Breast epithelium (tissue), 4 donors: ENCODE data around the gene ADCY2. TPM values are rescaled to one million over a fixed set of nuclear protein-coding genes. Genes with fewer than 3 reads are reported as not detected.

ENCODE experiments used
- DNase-seq, 2 donors: peaks; one replicate each; pipeline ENCODE4 v3.0.0-alpha.2; 2019; ENCODE audit warnings: low spot score in 2 of 2
- H3K27ac ChIP-seq, 2 donors: fragments of 200-600 bp; sonication (generic) in 1 of 2; one replicate each; pipeline ENCODE4 v1.5.1; 2016 to 2019; ENCODE audit warnings: mild to moderate bottlenecking in 1 of 2
- H3K27me3 ChIP-seq, 2 donors: fragments of 200-600 bp; sonication (generic) in 1 of 2; one replicate each; pipeline versions ENCODE4 v1.5.1 to v1.6.0; 2017 to 2019; ENCODE audit warnings: control low read depth in 1 of 2, mild to moderate bottlenecking in 1 of 2
- H3K36me3 ChIP-seq: fragments of 200-600 bp; one replicate; pipeline ENCODE4 v1.5.1; 2019
- H3K4me1 ChIP-seq, 2 donors: fragments of 200-600 bp; sonication (generic); one replicate each; pipeline ENCODE4 v1.5.1; 2016 to 2019; ENCODE audit warnings: control low read depth in 1 of 2
- H3K4me3 ChIP-seq, 3 donors: fragments of 200-600 bp; sonication (generic); 1 replicate in 2 of 3; 2 replicates in 1 of 3; pipeline ENCODE4 v1.5.1; 2016 to 2019; ENCODE audit warnings: mild to moderate bottlenecking in 3 of 3, moderate library complexity in 2 of 3
- H3K9me3 ChIP-seq, 2 donors: fragments of 200-600 bp; sonication (generic) in 1 of 2; one replicate each; pipeline ENCODE4 v1.5.1; 2016 to 2019; ENCODE audit warnings: control low read depth in 1 of 2
- CTCF ChIP-seq, 3 donors: fragments of 450-650 bp; IDR thresholded peaks; one replicate each; pipeline ENCODE4 v1.5.1; 2016 to 2017; ENCODE audit warnings: antibody characterized with exemption in 3 of 3, mild to moderate bottlenecking in 3 of 3, moderate library complexity in 3 of 3
- POLR2A ChIP-seq: fragments of 450-650 bp; IDR thresholded peaks from one replicate; pipeline ENCODE4 v1.6.1; 2016; ENCODE audit warnings: antibody characterized with exemption, mild to moderate bottlenecking, moderate library complexity
- POLR2AphosphoS5 ChIP-seq, 3 donors: sonication (generic); formaldehyde crosslinking; IDR thresholded peaks; one replicate each; pipeline ENCODE4 v1.6.1; 2017; ENCODE audit warnings: antibody characterized with exemption in 3 of 3
- intact Hi-C: fragments of 100-400 bp; cut with DNase I; formaldehyde crosslinking; loops from one replicate; pipeline ENCODE4 v1.15.1; 2023; ENCODE audit warnings: low total_unique reads
- total RNA-seq, 3 donors: library from RNA; depleted of rRNA; stranded (reverse); fragments of >200 nt; gene quantifications; one replicate each; pipeline ENCODE4 v1.1.0, GENCODE V29; 2016

ADCY2 gene
- total RNA-seq, 3 donors from 2014 or later: 3.8 to 30.1 (median 4.9) TPM

GRCh38 chr5:7705261-7705660, 309.3 kb downstream of the ADCY2 start:
- Histone ChIP-seq H3K9me3 (no peaks in the 10 kb centered on the region), H3K27me3 (no peaks in the 10 kb centered on the region), H3K27ac (no peak overlapping the region), H3K4me3 (no peak overlapping the region), H3K36me3 (no peaks in the 10 kb centered on the region), H3K4me1 (no peaks in the 10 kb centered on the region)
- intact Hi-C loops: no loop called here
- TF ChIP-seq CTCF (IDR thresholded peaks at IDR 0.05): no peak
- DNase-seq: no peak

GRCh38 chr5:7705736-7706135, 309.8 kb downstream of the ADCY2 start:
- H3K4me3 ChIP-seq: no peak overlapping the region
- no peak overlapping the region for H3K27ac ChIP-seq
- no peaks in the 10 kb centered on the region for H3K4me1 ChIP-seq
- TF ChIP-seq POLR2A: no peak
- TF ChIP-seq POLR2AphosphoS5 (IDR thresholded peaks at IDR 0.05): no peak
- no peak for TF ChIP-seq CTCF (IDR thresholded peaks at IDR 0.05)
- no peaks in the 10 kb centered on the region for H3K27me3 ChIP-seq
- intact Hi-C loops: no loop called here
- DNase-seq: no peak
- H3K9me3 ChIP-seq: no peaks in the 10 kb centered on the region
- H3K36me3 ChIP-seq: no peaks in the 10 kb centered on the region

- no peak for DNase-seq
- intact Hi-C loops: no loop called here
- no peak for TF ChIP-seq POLR2A
- no peak for TF ChIP-seq CTCF (IDR thresholded peaks at IDR 0.05)
- TF ChIP-seq POLR2AphosphoS5 (IDR thresholded peaks at IDR 0.05): no peak
- Histone ChIP-seq H3K9me3 (no peaks in the 10 kb centered on the region), H3K27me3 (no peaks in the 10 kb centered on the region), H3K4me1 (no peaks in the 10 kb centered on the region), H3K4me3 (no peak overlapping the region), H3K27ac (no peak overlapping the region), H3K36me3 (no peaks in the 10 kb centered on the region)
Observed at GRCh38 chr5:7706256-7706655, 310.3 kb downstream of the ADCY2 start.

- Histone ChIP-seq H3K4me3 (no peak overlapping the region), H3K36me3 (no peaks in the 10 kb centered on the region), H3K9me3 (no peaks in the 10 kb centered on the region), H3K4me1 (no peaks in the 10 kb centered on the region), H3K27ac (no peak overlapping the region), H3K27me3 (no peaks in the 10 kb centered on the region)
- no peak for TF ChIP-seq POLR2AphosphoS5 (IDR thresholded peaks at IDR 0.05)
- TF ChIP-seq CTCF (IDR thresholded peaks at IDR 0.05): no peak
- TF ChIP-seq POLR2A: no peak
- no peak for DNase-seq
- intact Hi-C loops: no loop called here
Observed at GRCh38 chr5:7714119-7714518, 318.2 kb downstream of the ADCY2 start.

- intact Hi-C loops: no loop called here
- no peak overlapping the region for H3K27ac ChIP-seq
- H3K9me3 ChIP-seq: no peaks in the 10 kb centered on the region
- H3K36me3 ChIP-seq: no peaks in the 10 kb centered on the region
- no peak for DNase-seq
- TF ChIP-seq POLR2A (no peak), CTCF (IDR thresholded peaks at IDR 0.05) (no peak), POLR2AphosphoS5 (IDR thresholded peaks at IDR 0.05) (no peak)
- H3K4me1 ChIP-seq: no peaks in the 10 kb centered on the region
- H3K4me3 ChIP-seq: no peak overlapping the region
- H3K27me3 ChIP-seq: no peaks in the 10 kb centered on the region
Observed at GRCh38 chr5:7714697-7715096, 318.8 kb downstream of the ADCY2 start.
